Suppressor macrophage treated with lipopolysaccharide for 1 hour (primary cell): ENCODE data around the gene OR4A5.
"Not testable (repeated sequence)": the region's sequence is repeated elsewhere in the genome, so short reads cannot be mapped to it uniquely, and the experiment has no call there.

ENCODE experiments used
- DNase-seq, 3 donors: peaks; one replicate each; pipeline ENCODE4 v3.0.0-alpha.2; 2020 to 2022

Gene OR4A5, protein sequence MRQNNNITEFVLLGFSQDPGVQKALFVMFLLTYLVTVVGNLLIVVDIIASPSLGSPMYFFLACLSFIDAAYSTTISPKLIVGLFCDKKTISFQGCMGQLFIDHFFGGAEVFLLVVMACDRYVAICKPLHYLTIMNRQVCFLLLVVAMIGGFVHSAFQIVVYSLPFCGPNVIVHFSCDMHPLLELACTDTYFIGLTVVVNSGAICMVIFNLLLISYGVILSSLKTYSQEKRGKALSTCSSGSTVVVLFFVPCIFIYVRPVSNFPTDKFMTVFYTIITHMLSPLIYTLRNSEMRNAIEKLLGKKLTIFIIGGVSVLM

DNA sequence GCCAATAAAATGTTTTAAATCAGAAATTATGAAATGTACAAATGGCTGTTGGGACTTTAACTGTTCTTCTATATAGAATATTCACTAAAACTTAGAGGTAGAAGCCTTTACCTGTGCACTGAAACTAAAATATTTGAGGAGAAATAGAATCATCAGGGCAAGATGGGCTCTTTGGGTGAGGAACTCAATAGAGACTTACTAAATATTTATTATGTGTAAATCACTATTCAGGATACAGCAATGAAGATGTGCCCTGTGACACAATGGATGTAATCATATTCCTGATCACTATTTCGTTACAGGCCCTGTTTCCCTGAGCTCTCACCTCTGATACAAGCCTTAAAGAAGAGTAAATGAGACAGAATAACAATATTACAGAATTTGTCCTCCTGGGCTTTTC lies at the start of gene OR4A5:
TSS of gene OR4A5 (plus strand) at position 301 of the 400 bp plus-strand sequence. CDS start at position 354, 53 bp downstream.
- not testable (repeated sequence) for DNase-seq

DNA sequence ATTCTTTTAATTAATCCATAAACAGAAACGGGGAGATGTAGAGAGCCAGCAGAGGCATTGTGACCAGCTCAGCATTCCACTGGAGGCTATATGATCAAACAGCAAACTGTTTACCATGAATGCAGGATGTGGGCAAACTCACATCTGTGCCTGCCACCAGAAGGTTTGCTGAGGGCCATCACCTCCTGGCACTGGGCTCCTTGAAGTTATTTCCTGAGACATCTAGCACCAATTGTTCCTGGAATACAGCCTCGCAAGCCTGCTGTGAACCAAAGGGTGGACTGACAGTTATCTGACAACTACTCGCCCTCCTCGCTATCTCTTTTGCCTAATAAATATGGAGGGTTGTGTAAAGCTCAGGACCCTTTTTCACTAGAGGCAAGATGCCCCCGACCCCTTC lies 13.5 kb downstream of the OR4A5 start:
- DNase-seq: not testable (repeated sequence)
